Brain microvascular endothelial cell (primary cell): ENCODE data around the gene THSD1.

ENCODE experiments used
- DNase-seq: peaks from one replicate; pipeline ENCODE4 v3.0.0-alpha.2; 2020
- H3K27ac ChIP-seq: fragments of 250-450 bp; sonication (Bioruptor Pico); 2 replicates; pipeline ENCODE4 v1.5.1; 2020; ENCODE audit warnings: mild to moderate bottlenecking, moderate library complexity
- H3K27me3 ChIP-seq: fragments of 250-450 bp; sonication (Bioruptor Pico); replicated peaks from 2 replicates; pipeline ENCODE4 v1.5.1; 2020; ENCODE audit warnings: mild to moderate bottlenecking
- H3K36me3 ChIP-seq: fragments of 250-450 bp; sonication (Bioruptor Pico); replicated peaks from 2 replicates; pipeline ENCODE4 v1.5.1; 2020; ENCODE audit warnings: mild to moderate bottlenecking
- H3K4me3 ChIP-seq: 2 replicates; pipeline ENCODE4 v1.5.1; 2011; ENCODE audit warnings: low read depth, mild to moderate bottlenecking, control low read depth, low read length, moderate library complexity
- in situ Hi-C: cut with HindIII; loops from 2 replicates; pipeline ENCODE4 v1.10.0; 2017; ENCODE audit warnings: low sequenced_read_pairs, low pct_ligation_motif_present
- TF ChIP-seq, protein P1 (sequence below): IDR thresholded peaks from 2 replicates; pipeline ENCODE4 v1.5.1; 2011; ENCODE audit warnings: low read depth, mild to moderate bottlenecking, moderate library complexity, low read length, control low read depth, inconsistent platforms; ENCODE audit errors: missing control alignments

THSD1 gene

DNA sequence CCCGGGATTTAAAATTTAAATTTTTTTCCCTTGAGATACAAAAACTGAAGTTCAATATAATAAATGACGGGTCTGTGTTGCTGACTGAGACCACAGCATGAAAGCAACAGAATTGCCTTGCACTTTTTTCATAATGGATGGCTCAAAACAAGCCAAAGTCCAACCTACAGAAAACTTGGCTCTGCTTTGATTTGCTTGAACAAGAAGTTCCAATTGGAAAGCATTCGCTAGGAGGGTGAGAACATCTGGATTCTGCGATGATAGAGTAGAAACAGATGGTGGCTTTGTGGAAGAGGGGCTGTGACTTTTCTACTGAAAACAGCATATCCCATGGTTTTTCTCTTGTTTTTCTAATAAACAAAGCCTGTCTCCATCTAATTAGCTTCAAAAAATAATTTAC lies 46.4 kb downstream of the THSD1 start:
- in situ Hi-C loops = no loop called here
- TF ChIP-seq, protein P1, sequence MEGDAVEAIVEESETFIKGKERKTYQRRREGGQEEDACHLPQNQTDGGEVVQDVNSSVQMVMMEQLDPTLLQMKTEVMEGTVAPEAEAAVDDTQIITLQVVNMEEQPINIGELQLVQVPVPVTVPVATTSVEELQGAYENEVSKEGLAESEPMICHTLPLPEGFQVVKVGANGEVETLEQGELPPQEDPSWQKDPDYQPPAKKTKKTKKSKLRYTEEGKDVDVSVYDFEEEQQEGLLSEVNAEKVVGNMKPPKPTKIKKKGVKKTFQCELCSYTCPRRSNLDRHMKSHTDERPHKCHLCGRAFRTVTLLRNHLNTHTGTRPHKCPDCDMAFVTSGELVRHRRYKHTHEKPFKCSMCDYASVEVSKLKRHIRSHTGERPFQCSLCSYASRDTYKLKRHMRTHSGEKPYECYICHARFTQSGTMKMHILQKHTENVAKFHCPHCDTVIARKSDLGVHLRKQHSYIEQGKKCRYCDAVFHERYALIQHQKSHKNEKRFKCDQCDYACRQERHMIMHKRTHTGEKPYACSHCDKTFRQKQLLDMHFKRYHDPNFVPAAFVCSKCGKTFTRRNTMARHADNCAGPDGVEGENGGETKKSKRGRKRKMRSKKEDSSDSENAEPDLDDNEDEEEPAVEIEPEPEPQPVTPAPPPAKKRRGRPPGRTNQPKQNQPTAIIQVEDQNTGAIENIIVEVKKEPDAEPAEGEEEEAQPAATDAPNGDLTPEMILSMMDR = no peak
- Histone ChIP-seq H3K27ac (no peak overlapping the region), H3K36me3 (no peaks in the 10 kb centered on the region), H3K27me3 (no peaks in the 10 kb centered on the region), H3K4me3 (no peak overlapping the region)
- DNase-seq = no peak

DNA sequence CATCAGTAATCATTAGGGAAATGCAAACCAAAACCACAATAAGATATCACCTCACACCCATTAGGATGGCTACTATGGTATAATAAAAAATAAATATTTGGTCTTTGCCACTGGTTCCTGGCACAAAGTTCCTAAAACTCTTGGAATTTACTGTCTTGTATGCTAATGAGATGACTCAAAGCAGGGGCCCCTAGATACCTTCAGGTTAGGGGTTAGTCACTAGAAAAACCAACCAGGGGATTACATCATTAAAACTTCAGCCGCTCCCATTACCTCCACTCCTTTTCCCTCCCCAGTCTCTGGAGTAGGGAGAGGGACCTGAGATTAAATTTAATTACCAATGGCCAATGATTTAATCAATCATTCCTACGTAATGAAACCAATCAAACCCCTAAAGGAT lies 49.6 kb downstream of the THSD1 start:
- TF ChIP-seq, protein P1 = no peak
- H3K4me3 ChIP-seq = no peak overlapping the region
- H3K27ac ChIP-seq = no peak overlapping the region
- no peaks in the 10 kb centered on the region for H3K36me3 ChIP-seq
- in situ Hi-C loops = no loop called here
- no peaks in the 10 kb centered on the region for H3K27me3 ChIP-seq
- peak; percentile 19 for DNase-seq

DNA sequence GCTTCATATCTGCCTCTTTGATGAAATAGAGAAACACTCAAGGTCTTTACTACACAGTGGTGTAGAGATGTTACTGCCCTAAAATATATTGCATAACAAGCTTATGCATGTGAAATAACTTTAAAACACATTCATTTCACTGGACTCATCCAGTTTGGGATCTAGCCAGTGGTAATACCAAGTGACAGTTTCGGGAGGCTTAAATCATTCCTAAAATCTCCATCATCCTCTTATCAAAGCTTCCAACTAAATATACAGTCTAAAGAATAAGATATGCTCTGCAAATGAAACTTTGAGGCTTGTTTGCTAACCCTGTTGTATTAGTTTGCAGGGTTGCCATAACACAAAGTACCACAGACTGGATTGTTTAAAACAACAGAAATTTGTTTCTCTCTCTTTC lies 52.8 kb downstream of the THSD1 start:
- no peaks in the 10 kb centered on the region for H3K36me3 ChIP-seq
- H3K27me3 ChIP-seq = no peaks in the 10 kb centered on the region
- no peak overlapping the region for H3K27ac ChIP-seq
- TF ChIP-seq, protein P1 = no peak
- peak; percentile 11 for DNase-seq
- H3K4me3 ChIP-seq = no peak overlapping the region
- in situ Hi-C loops = no loop called here

DNA sequence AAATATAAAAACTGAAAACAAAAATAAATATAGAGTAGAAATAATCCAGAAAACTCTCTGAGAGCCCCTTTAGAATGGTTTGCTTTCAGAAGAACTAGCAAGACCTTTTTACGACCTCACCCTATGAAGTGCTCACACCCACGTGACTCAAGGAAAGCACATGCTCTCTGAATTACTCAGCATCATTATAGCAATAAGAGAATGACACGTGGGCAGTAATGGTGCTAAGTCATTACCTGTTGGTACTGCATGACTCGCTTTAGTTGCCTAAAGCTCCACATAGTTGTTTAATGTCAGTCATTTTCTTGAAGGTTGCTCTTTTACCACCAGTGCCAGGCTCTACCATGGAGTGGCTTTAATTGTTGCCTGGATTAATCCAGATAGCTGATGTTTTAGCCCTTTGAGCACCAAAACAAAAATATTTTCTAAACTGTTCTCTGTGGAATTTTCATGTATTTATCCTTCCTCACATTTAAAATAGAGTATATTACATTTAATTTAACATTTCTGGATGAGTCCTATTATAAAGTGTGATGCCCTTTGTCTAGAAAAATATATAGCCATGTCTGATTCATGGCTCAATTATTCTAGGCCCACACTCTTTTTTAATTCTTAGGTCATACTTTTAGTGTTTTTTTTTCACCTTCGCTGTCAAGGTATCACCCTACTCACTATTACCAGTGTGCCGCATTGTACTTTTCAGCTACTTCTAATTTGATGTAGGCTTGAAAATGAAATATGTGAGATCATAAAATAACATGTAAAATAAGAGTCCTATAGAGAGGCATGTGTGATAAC lies 56.8 kb downstream of the THSD1 start:
- H3K36me3 ChIP-seq = no peaks in the 10 kb centered on the region
- DNase-seq = peak; percentile 46
- H3K27ac ChIP-seq = peak overlapping the region; percentile 72
- no peaks in the 10 kb centered on the region for H3K27me3 ChIP-seq
- in situ Hi-C loops = no loop called here
- no peak overlapping the region for H3K4me3 ChIP-seq
- TF ChIP-seq, protein P1 = no peak

DNA sequence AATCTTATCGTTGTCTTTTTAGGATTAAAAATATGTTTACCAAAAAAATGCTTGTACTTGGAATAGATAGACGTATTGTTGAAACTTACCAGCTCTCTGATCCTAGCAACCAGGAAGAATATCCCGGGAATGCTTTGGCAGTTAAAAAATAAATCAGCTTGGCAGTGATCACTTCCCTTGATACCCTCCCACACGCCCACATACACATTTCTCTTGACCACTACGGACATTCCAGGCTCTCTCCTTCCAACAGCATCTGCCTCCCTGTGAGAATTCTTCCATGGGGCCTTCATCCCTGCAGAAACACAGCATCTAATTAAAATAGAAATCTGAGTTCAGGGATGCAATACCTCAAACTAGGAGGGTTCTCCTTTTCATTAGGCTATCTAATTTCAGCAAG lies 57.9 kb downstream of the THSD1 start:
- Histone ChIP-seq H3K4me3 (no peak overlapping the region), H3K27ac (peak overlapping the region; percentile 72), H3K36me3 (no peaks in the 10 kb centered on the region), H3K27me3 (no peaks in the 10 kb centered on the region)
- TF ChIP-seq, protein P1 = no peak
- peak; percentile 82 for DNase-seq
- in situ Hi-C loops = no loop called here

DNA sequence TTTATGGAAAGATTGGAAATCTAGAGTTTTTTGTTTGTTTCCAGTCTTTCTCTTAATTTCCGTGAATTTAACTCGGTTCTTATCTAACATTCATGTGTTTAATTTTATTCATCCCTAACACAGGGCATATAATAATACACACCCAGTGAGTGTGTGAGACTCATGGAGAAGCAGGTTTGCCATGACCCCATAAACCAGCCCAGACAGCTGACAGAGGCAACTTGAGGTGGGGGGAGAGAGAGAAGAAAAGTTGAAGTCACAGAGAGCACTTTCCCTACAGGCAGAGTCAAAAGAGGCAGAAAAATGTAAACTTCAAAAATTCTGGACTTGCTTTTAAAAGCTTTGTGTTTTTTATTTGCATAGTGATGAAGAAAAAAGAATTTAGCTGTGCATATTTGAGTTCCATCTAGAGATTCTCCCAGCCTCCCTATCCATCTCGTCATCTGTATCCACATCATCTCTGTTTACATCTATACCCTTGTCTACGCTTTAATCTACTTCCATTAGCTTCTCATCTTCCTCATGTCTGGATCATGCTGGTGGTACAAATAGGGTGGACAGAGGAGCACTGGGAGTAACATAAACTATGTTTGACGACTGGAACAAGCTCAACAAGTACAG lies 60.2 kb downstream of the THSD1 start:
- no peak overlapping the region for H3K27ac ChIP-seq
- no peaks in the 10 kb centered on the region for H3K27me3 ChIP-seq
- no peaks in the 10 kb centered on the region for H3K36me3 ChIP-seq
- in situ Hi-C loops = no loop called here
- H3K4me3 ChIP-seq = no peak overlapping the region
- DNase-seq = no peak
- TF ChIP-seq, protein P1 = no peak
